8988T (cell line): ENCODE results near the gene PLAAT3.
"Not testable (repeated sequence)": the region's sequence is repeated elsewhere in the genome, so short reads cannot be mapped to it uniquely, and the experiment has no call there.

Experiments
- DNase-seq: peaks from one replicate; pipeline ENCODE4 v3.0.0; 2011

PLAAT3 gene

GRCh38 chr11:63614136-63614671 lies at the start of gene PLAAT3:
TSS of gene PLAAT3 (minus strand) at chr11:63614433. CDS start at chr11:63614014, 419 bp downstream.
- DNase-seq: peak; percentile 53

GRCh38 chr11:63663809-63664208 lies 49.6 kb upstream of the PLAAT3 start:
- DNase-seq: no peak

- DNase-seq: no peak
Observed at GRCh38 chr11:63660972-63661371, 46.7 kb upstream of the PLAAT3 start.

GRCh38 chr11:63652671-63653070 lies 38.4 kb upstream of the PLAAT3 start:
- no peak for DNase-seq

- no peak for DNase-seq
Observed at GRCh38 chr11:63643205-63643604, 29.0 kb upstream of the PLAAT3 start.

- DNase-seq: no peak
Observed at GRCh38 chr11:63641727-63642126, 27.5 kb upstream of the PLAAT3 start.

GRCh38 chr11:63639199-63639832 lies 25.1 kb upstream of the PLAAT3 start:
- DNase-seq: no peak

- DNase-seq: not testable (repeated sequence)
Observed at GRCh38 chr11:63638436-63638835, 24.2 kb upstream of the PLAAT3 start.

GRCh38 chr11:63635762-63636465 lies 21.7 kb upstream of the PLAAT3 start:
- peak; percentile 62 for DNase-seq

- no peak for DNase-seq
Observed at GRCh38 chr11:63629426-63629825, 15.2 kb upstream of the PLAAT3 start.

GRCh38 chr11:63623513-63624140 lies 9.4 kb upstream of the PLAAT3 start:
- DNase-seq: no peak

GRCh38 chr11:63622323-63622722 lies 8.1 kb upstream of the PLAAT3 start:
- DNase-seq: no peak

- no peak for DNase-seq
Observed at GRCh38 chr11:63621071-63621470, 6.8 kb upstream of the PLAAT3 start.

GRCh38 chr11:63619967-63620366 lies 5.7 kb upstream of the PLAAT3 start:
- DNase-seq: no peak

GRCh38 chr11:63617686-63618085 lies 3.5 kb upstream of the PLAAT3 start:
- DNase-seq: not testable (repeated sequence)

GRCh38 chr11:63616953-63617352 lies 2.7 kb upstream of the PLAAT3 start:
- DNase-seq: no peak

GRCh38 chr11:63613517-63614135 lies 607 bp downstream of the PLAAT3 start:
- DNase-seq: no peak

- no peak for DNase-seq
Observed at GRCh38 chr11:63612181-63612580, 2.1 kb downstream of the PLAAT3 start.

- DNase-seq: no peak
Observed at GRCh38 chr11:63611395-63611747, 2.9 kb downstream of the PLAAT3 start.

- DNase-seq: no peak
Observed at GRCh38 chr11:63610604-63611394, 3.4 kb downstream of the PLAAT3 start.

- no peak for DNase-seq
Observed at GRCh38 chr11:63609971-63610580, 4.2 kb downstream of the PLAAT3 start.

GRCh38 chr11:63609536-63609935 lies 4.7 kb downstream of the PLAAT3 start:
- no peak for DNase-seq
